Measurements from ENCODE around the gene MMD2. TPM values are rescaled to one million over a fixed set of nuclear protein-coding genes. Genes with fewer than 3 reads are reported as not detected.
A peak's percentile ranks its signal among the peaks of the same experiment; 100 is the strongest.
"Not testable (repeated sequence)": the region's sequence is repeated elsewhere in the genome, so short reads cannot be mapped to it uniquely, and the experiment has no call there.

Gene MMD2
- total RNA-seq, 1 donor from 2014 or later = not detected

DNA sequence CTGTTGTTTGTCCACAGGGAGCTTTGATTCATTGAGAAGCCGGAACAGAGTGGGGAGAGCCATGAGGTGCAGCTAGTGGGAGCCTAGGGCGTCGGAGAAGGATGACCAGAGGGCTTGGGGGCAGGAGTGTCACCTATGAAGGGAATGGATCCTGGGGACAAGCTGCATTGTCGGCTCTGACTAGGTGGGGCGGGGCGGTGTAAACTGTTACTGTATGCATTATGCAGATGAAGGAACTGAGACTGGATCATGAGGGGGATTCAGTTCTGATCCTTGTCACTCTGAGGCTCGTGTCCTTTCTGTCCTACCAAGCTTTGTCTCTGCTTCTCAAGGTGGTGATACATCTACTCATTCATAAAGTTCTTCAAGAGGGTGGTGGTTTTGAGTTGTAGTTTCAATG lies 39.9 kb upstream of the MMD2 start:
- ATAC-seq = no peak
- peaks cover 36% of the 10 kb centered on the region for H3K36me3 ChIP-seq
- no peak overlapping the region for H3K4me3 ChIP-seq

DNA sequence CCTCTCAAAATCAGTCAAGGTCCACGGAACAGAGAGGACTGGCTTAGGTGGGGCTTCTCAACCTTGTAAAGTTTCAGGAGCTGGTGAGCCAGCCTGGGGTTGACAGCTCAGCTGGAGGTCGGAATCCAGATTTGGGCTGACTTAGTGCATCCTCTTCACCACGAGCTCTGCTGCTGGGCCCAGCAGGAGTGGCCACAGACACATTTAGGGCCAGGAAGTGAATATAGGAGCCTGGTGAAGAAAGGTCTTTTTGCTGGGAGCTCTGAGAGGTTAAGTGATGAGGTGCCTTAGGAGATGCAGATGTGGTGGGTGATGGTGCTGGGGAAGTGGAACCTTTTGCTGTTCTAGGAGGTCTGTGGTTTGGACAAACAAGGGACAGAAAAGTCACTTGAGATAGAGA lies 39.3 kb upstream of the MMD2 start:
- DNase-seq = no peak
- Histone ChIP-seq H3K36me3 (peaks cover 43% of the 10 kb centered on the region), H3K4me1 (no peaks in the 10 kb centered on the region), H3K27ac (no peak overlapping the region), H3K4me3 (no peak overlapping the region), H3K9me3 (no peaks in the 10 kb centered on the region), H3K27me3 (no peaks in the 10 kb centered on the region)
- ATAC-seq = no peak
- intact Hi-C loops (cut with DNase I) = no loop called here
- TF ChIP-seq, protein P1, sequence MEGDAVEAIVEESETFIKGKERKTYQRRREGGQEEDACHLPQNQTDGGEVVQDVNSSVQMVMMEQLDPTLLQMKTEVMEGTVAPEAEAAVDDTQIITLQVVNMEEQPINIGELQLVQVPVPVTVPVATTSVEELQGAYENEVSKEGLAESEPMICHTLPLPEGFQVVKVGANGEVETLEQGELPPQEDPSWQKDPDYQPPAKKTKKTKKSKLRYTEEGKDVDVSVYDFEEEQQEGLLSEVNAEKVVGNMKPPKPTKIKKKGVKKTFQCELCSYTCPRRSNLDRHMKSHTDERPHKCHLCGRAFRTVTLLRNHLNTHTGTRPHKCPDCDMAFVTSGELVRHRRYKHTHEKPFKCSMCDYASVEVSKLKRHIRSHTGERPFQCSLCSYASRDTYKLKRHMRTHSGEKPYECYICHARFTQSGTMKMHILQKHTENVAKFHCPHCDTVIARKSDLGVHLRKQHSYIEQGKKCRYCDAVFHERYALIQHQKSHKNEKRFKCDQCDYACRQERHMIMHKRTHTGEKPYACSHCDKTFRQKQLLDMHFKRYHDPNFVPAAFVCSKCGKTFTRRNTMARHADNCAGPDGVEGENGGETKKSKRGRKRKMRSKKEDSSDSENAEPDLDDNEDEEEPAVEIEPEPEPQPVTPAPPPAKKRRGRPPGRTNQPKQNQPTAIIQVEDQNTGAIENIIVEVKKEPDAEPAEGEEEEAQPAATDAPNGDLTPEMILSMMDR (IDR thresholded peaks at IDR 0.05) = no peak

More for the DNA sequence above, 39.9 kb upstream of the MMD2 start:
- TF ChIP-seq, protein P1 (IDR thresholded peaks at IDR 0.05) = no peak
- H3K9me3 ChIP-seq = no peaks in the 10 kb centered on the region
- intact Hi-C loops (cut with DNase I) = no loop called here
- H3K27me3 ChIP-seq = no peaks in the 10 kb centered on the region
- no peaks in the 10 kb centered on the region for H3K4me1 ChIP-seq
- no peak overlapping the region for H3K27ac ChIP-seq
- DNase-seq = no peak

DNA sequence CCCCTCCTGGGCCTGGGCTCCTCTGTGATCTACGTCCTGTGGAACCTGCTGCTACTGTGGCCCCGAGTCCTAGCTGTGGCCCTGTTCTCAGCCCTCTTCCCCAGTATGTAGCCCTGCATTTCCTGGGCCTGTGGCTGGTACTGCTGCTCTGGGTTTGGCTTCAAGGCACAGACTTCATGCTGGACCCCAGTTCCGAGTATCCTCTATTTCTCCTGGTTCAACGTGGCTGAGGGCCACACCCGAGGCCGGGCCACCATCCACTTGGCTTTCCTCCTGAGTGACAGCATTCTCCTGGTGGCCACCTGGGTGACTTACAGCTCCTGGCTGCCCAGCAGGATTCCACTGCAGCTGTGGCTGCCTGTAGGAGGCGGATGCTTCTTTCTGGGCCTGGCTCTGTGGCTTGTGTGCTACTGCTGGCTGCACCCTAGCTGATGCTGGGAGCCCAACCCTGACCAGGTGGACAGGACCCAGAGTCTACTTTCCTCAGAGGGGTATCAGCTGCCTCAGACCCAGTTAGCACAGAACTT lies 37.8 kb upstream of the MMD2 start:
- H3K36me3 ChIP-seq = peaks cover 58% of the 10 kb centered on the region
- intact Hi-C loops (cut with DNase I) = no loop called here
- H3K4me3 ChIP-seq = no peak overlapping the region
- no peaks in the 10 kb centered on the region for H3K4me1 ChIP-seq
- no peak overlapping the region for H3K27ac ChIP-seq
- H3K9me3 ChIP-seq = no peaks in the 10 kb centered on the region
- TF ChIP-seq, protein P1 (IDR thresholded peaks at IDR 0.05) = no peak
- no peak for ATAC-seq
- H3K27me3 ChIP-seq = no peaks in the 10 kb centered on the region
- no peak for DNase-seq

DNA sequence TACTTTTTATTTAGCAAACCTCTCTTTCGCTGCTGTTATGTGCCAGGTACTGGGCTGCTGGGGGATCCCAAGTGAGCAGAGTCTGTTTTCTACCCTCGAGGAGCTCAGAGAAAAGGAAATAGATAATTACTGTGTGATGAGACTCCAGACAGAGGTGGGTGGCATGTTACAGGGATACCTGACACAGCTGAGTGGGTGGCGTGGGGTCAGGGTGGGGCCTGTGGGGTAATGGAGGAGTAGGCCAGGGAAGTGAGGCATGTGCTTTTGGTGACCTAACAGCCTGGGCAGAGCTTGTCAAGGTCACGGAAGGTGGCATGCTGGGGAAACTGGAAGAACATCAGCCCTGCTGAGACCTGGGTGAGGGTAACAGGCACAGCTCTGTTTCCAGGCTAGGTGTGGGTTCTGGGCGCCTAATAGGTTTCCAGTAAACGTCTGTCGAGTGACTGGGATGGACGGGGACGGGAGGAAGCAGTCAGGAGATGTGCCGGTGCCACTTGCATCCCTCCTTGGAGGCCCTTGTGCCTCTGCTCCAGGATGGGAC lies 36.5 kb upstream of the MMD2 start:
- H3K9me3 ChIP-seq = no peaks in the 10 kb centered on the region
- H3K27ac ChIP-seq = no peak overlapping the region
- H3K27me3 ChIP-seq = no peaks in the 10 kb centered on the region
- intact Hi-C loops (cut with DNase I) = no loop called here
- DNase-seq (no peak), ATAC-seq (no peak)
- no peaks in the 10 kb centered on the region for H3K4me1 ChIP-seq
- H3K36me3 ChIP-seq = peaks cover 68% of the 10 kb centered on the region
- TF ChIP-seq, protein P1 (IDR thresholded peaks at IDR 0.05) = no peak
- H3K4me3 ChIP-seq = no peak overlapping the region

DNA sequence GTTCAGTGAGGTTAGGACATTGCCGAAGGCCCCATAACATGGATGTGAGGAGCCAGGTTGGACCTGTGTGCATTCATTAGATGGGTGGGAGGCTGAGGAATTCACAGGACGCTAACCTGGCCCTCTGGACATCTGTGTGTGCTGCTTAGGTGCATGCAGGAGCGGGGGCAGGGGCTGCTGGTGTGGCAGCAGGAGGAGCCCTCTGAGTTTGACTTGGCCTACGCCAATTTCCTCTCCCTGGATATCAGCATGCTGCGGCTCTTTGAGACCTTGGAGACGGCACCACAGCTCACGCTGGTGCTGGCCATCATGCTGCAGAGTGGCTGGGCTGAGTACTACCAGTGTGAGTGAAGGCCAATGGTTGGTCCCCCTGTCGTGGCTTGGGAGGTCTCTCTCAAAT lies 34.5 kb upstream of the MMD2 start:
- no peaks in the 10 kb centered on the region for H3K9me3 ChIP-seq
- H3K27ac ChIP-seq = no peak overlapping the region
- intact Hi-C loops (cut with DNase I) = no loop called here
- no peak overlapping the region for H3K4me3 ChIP-seq
- H3K27me3 ChIP-seq = no peaks in the 10 kb centered on the region
- TF ChIP-seq, protein P1 (IDR thresholded peaks at IDR 0.05) = no peak
- ATAC-seq (no peak), DNase-seq (no peak)
- H3K36me3 ChIP-seq = peaks cover 87% of the 10 kb centered on the region
- H3K4me1 ChIP-seq = no peaks in the 10 kb centered on the region

DNA sequence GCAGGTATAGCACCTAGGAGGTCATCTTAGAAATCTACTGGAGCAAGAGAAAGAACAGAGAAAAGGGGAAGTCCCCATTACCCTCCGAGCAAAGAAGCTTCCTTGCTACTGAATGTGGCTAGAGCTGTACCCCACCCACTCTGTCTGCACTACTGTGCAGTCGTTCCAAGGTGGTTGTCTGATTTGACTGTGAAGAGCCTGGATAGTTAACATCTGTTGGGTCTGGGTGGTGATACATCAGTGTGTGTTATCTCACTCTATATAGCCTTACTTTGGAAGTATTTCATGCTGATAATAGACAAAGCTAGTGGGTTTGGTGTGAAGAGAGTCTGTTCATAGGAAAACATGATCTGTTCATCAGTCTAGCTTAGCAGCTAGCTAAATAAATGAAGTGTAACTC lies 23.8 kb upstream of the MMD2 start:
- H3K27ac ChIP-seq; H3K4me3 ChIP-seq; DNase-seq; H3K27me3 ChIP-seq; intact Hi-C loops (cut with DNase I); H3K9me3 ChIP-seq; H3K4me1 ChIP-seq: not testable (repeated sequence)
- peaks cover 61% of the 10 kb centered on the region for H3K36me3 ChIP-seq
- ATAC-seq = peak; percentile 65

DNA sequence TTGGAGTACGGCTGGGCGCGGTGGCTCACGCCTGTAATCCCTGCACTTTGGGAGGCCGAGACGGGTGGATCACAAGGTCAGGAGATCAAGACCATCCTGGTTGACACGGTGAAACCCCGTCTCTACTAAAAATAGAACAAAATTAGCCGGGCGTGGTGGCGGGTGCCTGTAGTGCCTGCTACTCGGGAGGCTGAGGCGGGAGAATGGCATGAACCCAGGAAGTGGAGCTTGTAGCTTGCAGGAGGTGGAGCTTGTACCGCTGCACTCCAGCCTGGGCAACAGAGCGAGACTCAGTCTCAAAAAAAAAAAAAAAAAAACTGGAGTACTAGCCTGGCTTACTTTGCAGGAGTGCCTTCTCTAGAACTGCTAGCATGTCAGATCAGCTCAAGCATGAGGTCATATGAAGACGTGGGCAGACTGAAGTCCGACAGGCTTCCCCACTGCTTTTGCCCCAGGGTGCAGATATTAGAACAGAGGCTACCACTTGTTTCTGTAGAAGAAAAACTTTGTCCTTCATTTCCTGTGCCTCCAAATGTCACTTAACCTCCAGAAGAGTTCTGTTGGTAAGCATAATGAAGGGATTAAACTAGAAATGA lies 22.4 kb upstream of the MMD2 start:
- H3K27ac ChIP-seq; H3K4me1 ChIP-seq; DNase-seq; ATAC-seq; H3K9me3 ChIP-seq; H3K27me3 ChIP-seq; H3K4me3 ChIP-seq; intact Hi-C loops (cut with DNase I): not testable (repeated sequence)
- H3K36me3 ChIP-seq = peaks cover 61% of the 10 kb centered on the region

DNA sequence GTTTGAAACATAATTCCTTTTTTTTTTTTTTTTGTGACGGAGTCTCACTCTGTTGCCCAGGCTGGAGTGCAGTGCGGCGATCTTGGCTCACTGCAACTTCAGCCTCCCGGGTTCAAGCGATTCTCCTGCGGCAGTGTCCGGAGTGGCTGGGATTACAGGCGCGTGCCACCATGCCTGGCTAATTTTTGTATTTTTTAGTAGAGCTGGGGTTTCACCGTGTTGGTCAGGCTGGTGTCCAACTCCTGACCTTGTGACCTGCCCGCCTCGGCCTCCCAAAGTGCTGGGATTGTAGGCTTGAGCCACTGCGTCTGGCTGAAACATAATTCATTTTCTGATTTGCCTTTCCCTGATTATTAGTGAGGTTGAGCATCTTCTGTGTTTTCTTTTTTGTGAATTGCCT lies 16.6 kb upstream of the MMD2 start:
- H3K27me3 ChIP-seq; ATAC-seq; H3K27ac ChIP-seq; H3K4me3 ChIP-seq; H3K9me3 ChIP-seq; DNase-seq; intact Hi-C loops (cut with DNase I): not testable (repeated sequence)
- peaks cover 43% of the 10 kb centered on the region for H3K36me3 ChIP-seq
- H3K4me1 ChIP-seq = peaks cover 17% of the 10 kb centered on the region
